GM12874 (cell line): Measurements from ENCODE around the gene GNG12.

Experiments
- CTCF ChIP-seq: IDR thresholded peaks from 2 replicates; pipeline ENCODE4 v1.5.1; 2011; ENCODE audit warnings: low read depth, mild to moderate bottlenecking, control low read depth, low read length, moderate library complexity; ENCODE audit not compliant: insufficient read depth

The GNG12 gene

GRCh38 chr1:67721650-67722291 lies 111.5 kb downstream of the GNG12 start:
- no peak for TF ChIP-seq CTCF

- no peak for TF ChIP-seq CTCF
Measured at GRCh38 chr1:67721112-67721511, 112.2 kb downstream of the GNG12 start.

DNA sequence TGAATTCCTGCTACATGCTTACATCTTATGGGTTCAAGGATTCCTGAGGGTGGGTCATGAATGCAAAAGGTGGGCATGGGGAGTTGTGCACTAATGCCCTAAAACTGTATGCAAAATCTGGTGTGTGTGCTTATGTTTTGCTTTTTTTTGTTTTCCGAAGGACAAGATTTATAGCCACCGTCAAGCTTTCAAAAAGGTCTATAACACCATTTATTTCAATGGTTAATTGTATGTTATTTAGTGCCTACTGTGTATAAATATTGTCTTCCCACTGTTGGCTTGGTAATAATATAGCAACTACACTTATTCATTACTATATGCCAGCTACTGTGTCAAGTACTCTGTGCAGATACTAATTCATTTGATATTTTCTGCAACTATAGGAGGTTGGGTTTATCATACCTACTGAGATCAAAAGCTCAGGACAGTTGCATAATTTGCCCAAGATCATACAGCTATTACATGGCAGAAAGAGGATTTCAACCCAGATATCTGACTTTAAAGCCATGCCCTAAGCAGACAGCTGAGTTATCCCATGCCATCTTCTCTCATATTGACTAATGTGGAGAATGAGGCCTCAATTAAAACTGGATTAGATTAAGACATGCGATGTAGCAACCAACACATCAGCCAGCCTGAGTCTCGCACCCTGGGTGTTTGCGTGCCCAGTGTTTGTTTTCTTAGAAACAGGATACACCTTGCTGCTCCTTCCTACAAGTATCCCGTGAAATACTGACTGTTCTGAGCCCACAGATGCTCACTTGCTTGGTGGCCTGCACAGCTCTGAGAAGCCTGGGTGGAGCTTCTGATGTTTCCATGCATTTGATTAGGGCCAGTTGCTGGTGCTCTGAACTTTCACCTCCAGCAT lies 113.7 kb downstream of the GNG12 start:
- no peak for TF ChIP-seq CTCF

GRCh38 chr1:67717876-67718275 lies 115.4 kb downstream of the GNG12 start:
- no peak for TF ChIP-seq CTCF

DNA sequence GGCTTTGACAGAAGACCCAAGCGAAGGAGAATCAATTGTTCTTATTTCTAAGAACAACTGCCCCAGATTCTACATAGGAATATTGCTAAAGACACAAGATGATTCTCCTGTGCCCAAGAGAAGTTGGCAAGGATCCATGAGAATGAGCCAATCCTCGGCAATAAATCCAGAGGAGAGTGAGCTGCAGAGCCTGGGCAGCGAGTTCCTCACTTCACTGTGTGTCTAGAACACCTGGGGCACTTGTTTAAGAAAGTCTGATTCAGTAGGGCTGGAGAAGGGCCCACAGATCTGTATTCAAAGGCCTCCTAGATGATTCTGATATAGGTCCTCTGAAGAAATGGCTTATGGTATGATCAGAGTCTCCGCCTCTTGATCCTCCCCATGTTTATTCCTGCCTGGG lies 116.5 kb downstream of the GNG12 start:
- no peak for TF ChIP-seq CTCF

- no peak for TF ChIP-seq CTCF
Measured at GRCh38 chr1:67715819-67716218, 117.4 kb downstream of the GNG12 start.

DNA sequence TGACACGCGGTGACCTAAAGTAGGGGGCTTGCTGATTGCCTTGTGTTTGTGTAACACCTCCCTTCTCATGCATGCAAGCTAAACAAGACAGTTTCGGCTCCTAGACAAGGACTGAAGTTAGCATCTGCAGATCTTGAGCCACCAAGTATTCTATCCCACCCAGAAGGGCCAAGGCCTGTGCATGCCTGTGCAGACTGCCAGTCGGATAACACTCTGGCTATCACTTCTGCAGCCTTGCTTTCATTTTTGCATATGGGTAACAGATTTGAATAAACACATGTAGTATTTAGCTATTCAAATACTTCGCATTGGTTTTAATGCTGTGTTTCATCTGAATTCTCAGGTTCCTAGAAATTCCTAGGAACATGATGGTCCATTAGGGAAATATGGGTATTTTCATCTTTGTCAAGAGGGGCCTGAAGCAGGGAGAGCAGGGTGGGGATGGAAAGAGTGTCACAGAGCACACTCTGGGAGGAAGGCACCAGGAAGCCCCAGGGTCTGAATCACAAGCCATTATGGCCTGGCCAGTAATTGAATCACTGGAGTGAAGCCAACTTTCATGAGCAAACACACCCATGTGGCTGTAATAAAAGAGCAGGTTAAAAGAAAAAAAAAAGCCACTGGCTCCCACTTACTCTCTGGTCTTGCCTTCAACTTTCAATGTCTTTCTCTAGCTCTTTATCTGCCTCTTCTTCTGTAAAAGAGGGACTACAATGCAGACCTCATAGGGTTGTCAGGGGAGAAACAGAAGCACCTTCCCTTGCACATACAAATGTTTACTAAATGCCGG lies 120.0 kb downstream of the GNG12 start:
- TF ChIP-seq CTCF: no peak
